ENCODE measurements around the gene TRPM1.

DNA sequence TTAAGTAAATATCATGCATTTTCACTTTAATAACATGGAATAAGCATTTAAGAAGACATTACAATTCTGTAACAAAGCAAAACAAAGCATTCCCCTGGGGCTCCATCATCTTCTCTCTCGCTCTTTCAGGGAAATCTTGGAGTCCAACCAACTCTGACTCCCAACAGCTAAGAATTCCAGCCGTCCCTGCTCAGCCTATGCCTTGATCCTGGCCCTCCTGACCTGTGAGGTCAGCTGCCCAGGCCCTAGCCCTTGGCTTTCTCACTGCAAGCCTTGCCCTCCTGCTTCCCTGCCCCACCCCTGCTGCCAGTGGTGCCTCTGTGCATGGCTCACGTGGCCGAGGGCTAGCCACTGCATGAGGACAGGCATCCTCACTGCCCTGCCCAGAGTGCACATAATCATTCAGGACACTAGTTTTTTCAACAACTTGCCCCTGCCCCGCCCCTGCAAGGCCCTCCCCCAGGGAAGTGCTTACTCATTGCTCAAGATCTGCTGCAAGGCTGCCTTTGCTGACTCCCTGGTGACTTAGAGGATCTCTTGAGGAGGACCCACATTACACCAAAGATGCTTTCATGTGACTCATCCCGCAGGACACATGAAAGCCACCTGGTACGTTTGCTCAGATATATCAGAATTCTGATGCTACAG is 147.7 kb downstream of the TRPM1 start:
- TF ChIP-seq, protein P1, sequence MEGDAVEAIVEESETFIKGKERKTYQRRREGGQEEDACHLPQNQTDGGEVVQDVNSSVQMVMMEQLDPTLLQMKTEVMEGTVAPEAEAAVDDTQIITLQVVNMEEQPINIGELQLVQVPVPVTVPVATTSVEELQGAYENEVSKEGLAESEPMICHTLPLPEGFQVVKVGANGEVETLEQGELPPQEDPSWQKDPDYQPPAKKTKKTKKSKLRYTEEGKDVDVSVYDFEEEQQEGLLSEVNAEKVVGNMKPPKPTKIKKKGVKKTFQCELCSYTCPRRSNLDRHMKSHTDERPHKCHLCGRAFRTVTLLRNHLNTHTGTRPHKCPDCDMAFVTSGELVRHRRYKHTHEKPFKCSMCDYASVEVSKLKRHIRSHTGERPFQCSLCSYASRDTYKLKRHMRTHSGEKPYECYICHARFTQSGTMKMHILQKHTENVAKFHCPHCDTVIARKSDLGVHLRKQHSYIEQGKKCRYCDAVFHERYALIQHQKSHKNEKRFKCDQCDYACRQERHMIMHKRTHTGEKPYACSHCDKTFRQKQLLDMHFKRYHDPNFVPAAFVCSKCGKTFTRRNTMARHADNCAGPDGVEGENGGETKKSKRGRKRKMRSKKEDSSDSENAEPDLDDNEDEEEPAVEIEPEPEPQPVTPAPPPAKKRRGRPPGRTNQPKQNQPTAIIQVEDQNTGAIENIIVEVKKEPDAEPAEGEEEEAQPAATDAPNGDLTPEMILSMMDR (conservative IDR thresholded peaks at IDR 0.05 in 1 of 2, IDR thresholded peaks at IDR 0.05 in 1 of 2; ENCODE audit: low read depth in 1 of 2, low read length in 2 of 2), result no peak
- TF ChIP-seq EZH2 (IDR thresholded peaks at IDR 0.05; ENCODE audit: low read length, missing control alignments), result no peak

Measured in fibroblast of lung (primary cell).